ENCODE results near the gene TAGLN.

DNA sequence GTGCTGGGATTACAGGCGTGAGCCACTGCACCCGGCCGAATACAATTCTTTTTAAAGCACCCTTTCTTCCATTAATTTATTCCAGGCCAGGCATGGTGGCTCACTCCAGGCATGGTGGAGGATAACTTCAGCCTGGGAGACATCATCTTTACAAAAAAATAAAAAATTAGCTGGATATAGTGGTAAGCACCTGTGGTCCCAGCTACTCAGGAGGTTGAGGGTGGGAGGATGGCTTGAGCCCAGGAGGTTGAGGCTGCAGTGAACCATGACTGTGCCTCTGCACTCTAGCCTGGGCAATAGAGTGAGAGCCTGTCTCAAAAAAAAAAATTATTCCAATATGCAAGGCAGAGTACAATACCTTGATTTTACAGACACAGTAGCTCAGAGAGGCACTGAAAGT, 11.4 kb downstream of the TAGLN start:
- TF ChIP-seq, protein P1, sequence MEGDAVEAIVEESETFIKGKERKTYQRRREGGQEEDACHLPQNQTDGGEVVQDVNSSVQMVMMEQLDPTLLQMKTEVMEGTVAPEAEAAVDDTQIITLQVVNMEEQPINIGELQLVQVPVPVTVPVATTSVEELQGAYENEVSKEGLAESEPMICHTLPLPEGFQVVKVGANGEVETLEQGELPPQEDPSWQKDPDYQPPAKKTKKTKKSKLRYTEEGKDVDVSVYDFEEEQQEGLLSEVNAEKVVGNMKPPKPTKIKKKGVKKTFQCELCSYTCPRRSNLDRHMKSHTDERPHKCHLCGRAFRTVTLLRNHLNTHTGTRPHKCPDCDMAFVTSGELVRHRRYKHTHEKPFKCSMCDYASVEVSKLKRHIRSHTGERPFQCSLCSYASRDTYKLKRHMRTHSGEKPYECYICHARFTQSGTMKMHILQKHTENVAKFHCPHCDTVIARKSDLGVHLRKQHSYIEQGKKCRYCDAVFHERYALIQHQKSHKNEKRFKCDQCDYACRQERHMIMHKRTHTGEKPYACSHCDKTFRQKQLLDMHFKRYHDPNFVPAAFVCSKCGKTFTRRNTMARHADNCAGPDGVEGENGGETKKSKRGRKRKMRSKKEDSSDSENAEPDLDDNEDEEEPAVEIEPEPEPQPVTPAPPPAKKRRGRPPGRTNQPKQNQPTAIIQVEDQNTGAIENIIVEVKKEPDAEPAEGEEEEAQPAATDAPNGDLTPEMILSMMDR (IDR thresholded peaks at IDR 0.05) = no peak
- no peak for TF ChIP-seq EZH2 (IDR thresholded peaks at IDR 0.05; ENCODE audit: borderline replicate concordance, insufficient read depth, low read depth, low read length, poor library complexity, severe bottlenecking)

Measured in B cell (primary cell).